ENCODE data around the gene PIN1.

DNA sequence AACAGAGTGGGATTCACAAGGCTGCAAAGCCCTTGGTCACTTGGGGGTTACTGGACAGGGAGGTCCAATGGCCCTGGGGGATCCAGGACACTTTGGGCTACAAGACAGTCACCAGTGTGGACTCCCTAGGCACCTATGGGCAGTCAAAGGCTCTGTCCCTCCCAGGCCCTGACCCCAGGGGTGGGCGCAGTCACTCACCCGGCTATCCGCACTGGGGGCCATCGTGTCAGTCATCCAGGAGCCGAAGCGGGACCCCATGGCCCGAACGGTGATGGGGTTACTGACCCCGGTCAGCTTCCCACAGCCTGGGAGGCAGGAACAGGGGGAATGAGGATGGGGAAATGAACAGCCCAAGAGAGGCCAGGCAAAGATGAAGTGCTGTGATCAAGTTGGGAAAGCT is 21.5 kb downstream of the PIN1 start:
- TF ChIP-seq, protein P1, sequence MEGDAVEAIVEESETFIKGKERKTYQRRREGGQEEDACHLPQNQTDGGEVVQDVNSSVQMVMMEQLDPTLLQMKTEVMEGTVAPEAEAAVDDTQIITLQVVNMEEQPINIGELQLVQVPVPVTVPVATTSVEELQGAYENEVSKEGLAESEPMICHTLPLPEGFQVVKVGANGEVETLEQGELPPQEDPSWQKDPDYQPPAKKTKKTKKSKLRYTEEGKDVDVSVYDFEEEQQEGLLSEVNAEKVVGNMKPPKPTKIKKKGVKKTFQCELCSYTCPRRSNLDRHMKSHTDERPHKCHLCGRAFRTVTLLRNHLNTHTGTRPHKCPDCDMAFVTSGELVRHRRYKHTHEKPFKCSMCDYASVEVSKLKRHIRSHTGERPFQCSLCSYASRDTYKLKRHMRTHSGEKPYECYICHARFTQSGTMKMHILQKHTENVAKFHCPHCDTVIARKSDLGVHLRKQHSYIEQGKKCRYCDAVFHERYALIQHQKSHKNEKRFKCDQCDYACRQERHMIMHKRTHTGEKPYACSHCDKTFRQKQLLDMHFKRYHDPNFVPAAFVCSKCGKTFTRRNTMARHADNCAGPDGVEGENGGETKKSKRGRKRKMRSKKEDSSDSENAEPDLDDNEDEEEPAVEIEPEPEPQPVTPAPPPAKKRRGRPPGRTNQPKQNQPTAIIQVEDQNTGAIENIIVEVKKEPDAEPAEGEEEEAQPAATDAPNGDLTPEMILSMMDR (IDR thresholded peaks at IDR 0.05) = no peak
- TF ChIP-seq POLR2A (IDR thresholded peaks at IDR 0.05) = no peak
